ENCODE results near the gene FAXC. TPM values are rescaled to one million over a fixed set of nuclear protein-coding genes. Genes with fewer than 3 reads are reported as not detected.

Gene FAXC
- total RNA-seq, 1 donor from 2014 or later, result 2.2 TPM

DNA sequence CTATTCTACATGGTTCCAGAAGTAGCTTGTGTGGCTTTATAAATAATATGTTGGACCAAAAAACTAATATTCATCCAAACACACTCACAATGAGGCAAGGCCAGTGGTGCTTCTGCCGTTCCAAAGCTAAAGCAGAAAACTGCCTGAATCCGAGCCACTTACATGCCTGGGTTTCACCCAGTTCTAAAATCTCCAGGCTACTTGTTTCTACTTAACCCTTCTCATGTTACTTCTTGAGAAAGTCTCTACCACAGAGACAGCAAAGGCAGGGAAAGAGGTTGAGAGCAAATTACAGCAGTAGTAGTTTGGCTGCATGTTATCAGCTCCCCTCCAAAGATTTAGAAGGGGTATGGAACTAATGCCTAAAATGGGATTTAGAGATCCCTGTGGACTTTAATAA is 62.0 kb downstream of the FAXC start:
- no peak overlapping the region for H3K4me3 Mint-ChIP-seq (ENCODE audit: unreplicated experiment)
- H3K9me3 Mint-ChIP-seq (ENCODE audit: unreplicated experiment), result no peaks in the 10 kb centered on the region
- no peaks in the 10 kb centered on the region for H3K36me3 Mint-ChIP-seq (ENCODE audit: low read depth, unreplicated experiment)
- no peaks in the 10 kb centered on the region for H3K27me3 Mint-ChIP-seq (ENCODE audit: unreplicated experiment)
- DNase-seq (ENCODE audit: low spot score), result no peak
- TF ChIP-seq, protein P1, sequence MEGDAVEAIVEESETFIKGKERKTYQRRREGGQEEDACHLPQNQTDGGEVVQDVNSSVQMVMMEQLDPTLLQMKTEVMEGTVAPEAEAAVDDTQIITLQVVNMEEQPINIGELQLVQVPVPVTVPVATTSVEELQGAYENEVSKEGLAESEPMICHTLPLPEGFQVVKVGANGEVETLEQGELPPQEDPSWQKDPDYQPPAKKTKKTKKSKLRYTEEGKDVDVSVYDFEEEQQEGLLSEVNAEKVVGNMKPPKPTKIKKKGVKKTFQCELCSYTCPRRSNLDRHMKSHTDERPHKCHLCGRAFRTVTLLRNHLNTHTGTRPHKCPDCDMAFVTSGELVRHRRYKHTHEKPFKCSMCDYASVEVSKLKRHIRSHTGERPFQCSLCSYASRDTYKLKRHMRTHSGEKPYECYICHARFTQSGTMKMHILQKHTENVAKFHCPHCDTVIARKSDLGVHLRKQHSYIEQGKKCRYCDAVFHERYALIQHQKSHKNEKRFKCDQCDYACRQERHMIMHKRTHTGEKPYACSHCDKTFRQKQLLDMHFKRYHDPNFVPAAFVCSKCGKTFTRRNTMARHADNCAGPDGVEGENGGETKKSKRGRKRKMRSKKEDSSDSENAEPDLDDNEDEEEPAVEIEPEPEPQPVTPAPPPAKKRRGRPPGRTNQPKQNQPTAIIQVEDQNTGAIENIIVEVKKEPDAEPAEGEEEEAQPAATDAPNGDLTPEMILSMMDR (IDR thresholded peaks at IDR 0.05; ENCODE audit: unreplicated experiment), result no peak
- no peak overlapping the region for H3K27ac Mint-ChIP-seq (ENCODE audit: unreplicated experiment)
- peaks cover 4% of the 10 kb centered on the region for H3K4me1 Mint-ChIP-seq (ENCODE audit: unreplicated experiment)

DNA sequence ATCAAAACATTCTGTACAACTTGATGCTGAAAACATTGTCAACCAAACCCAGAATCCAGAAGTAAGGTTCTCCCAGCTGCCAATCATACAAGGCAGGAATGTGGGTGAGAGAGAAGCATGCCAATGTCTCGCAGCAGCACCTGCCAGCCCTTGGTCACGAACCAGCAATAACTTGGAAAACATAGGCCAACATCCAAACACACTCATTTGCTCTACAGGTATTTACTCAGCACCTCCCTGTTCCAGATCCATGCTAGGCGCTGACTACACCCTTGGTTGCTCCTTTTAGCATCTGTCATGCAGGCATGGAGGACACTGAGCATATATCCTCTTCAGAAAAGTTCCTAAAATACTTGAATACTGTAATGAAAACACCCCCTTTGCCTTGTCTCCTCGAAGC is 63.6 kb downstream of the FAXC start:
- H3K4me1 Mint-ChIP-seq (ENCODE audit: unreplicated experiment), result peaks cover 12% of the 10 kb centered on the region
- H3K9me3 Mint-ChIP-seq (ENCODE audit: unreplicated experiment), result no peaks in the 10 kb centered on the region
- H3K36me3 Mint-ChIP-seq (ENCODE audit: low read depth, unreplicated experiment), result no peaks in the 10 kb centered on the region
- H3K27me3 Mint-ChIP-seq (ENCODE audit: unreplicated experiment), result no peaks in the 10 kb centered on the region
- no peak for DNase-seq (ENCODE audit: low spot score)
- H3K4me3 Mint-ChIP-seq (ENCODE audit: unreplicated experiment), result no peak overlapping the region
- TF ChIP-seq, protein P1 (IDR thresholded peaks at IDR 0.05; ENCODE audit: unreplicated experiment), result no peak
- H3K27ac Mint-ChIP-seq (ENCODE audit: unreplicated experiment), result no peak overlapping the region

DNA sequence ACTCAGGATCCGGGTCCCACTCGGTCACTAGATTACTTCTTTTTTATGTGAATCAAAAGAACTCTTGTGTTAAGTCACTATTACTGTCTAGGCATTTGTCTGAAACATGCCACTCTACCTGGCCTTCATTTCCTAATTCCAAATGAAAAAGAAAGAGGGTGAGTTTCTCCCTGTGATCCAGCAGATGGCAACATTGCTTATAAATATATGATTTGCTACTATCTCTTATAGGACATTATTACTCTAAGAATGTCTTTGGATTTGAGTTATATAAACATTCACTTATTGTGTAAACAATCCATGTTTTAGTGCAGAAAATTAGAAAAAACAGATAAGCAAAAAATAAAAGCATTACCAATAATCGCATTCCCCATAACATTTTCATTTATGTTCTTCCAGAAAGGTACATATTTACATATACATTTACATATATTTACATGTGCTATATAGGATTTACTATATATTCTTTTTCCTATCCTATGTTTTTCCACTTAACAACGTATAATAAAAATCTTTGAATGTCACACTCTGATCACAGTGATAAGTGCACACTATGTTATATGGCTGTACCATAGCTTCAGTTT is 66.9 kb downstream of the FAXC start:
- Mint-ChIP-seq H3K27me3 (ENCODE audit: unreplicated experiment) (no peaks in the 10 kb centered on the region), H3K36me3 (ENCODE audit: low read depth, unreplicated experiment) (no peaks in the 10 kb centered on the region)

DNA sequence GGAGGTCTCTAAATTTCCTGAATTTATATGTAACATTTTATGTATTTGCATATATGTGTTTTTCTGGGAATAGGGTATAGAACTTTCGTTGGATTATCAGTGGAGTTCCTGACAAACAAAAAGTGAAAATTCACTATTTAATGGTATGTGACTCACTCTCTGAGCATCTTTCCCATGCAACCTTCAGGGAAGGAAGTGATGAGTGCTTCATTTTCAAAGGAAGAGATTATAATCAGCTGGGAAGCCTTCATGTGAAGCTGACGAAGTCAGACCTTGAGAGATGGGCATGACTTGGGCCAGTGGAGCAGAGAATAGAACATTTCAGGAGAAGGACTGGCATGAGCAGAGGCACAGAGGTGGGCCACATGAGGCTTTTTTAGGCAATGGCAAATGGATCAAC is 72.7 kb downstream of the FAXC start:
- H3K9me3 Mint-ChIP-seq (ENCODE audit: unreplicated experiment), result no peaks in the 10 kb centered on the region
- TF ChIP-seq, protein P1 (IDR thresholded peaks at IDR 0.05; ENCODE audit: unreplicated experiment), result no peak
- peaks cover 9% of the 10 kb centered on the region for H3K4me1 Mint-ChIP-seq (ENCODE audit: unreplicated experiment)
- no peaks in the 10 kb centered on the region for H3K27me3 Mint-ChIP-seq (ENCODE audit: unreplicated experiment)
- H3K4me3 Mint-ChIP-seq (ENCODE audit: unreplicated experiment), result no peak overlapping the region
- DNase-seq (ENCODE audit: low spot score), result no peak
- H3K27ac Mint-ChIP-seq (ENCODE audit: unreplicated experiment), result no peak overlapping the region
- H3K36me3 Mint-ChIP-seq (ENCODE audit: low read depth, unreplicated experiment), result no peaks in the 10 kb centered on the region

More for the DNA sequence above, 66.9 kb downstream of the FAXC start:
- TF ChIP-seq, protein P1 (IDR thresholded peaks at IDR 0.05; ENCODE audit: unreplicated experiment), result peak; percentile 65
- no peak overlapping the region for H3K4me3 Mint-ChIP-seq (ENCODE audit: unreplicated experiment)
- H3K27ac Mint-ChIP-seq (ENCODE audit: unreplicated experiment), result no peak overlapping the region
- no peak for DNase-seq (ENCODE audit: low spot score)
- no peaks in the 10 kb centered on the region for H3K9me3 Mint-ChIP-seq (ENCODE audit: unreplicated experiment)
- H3K4me1 Mint-ChIP-seq (ENCODE audit: unreplicated experiment), result peaks cover 12% of the 10 kb centered on the region

DNA sequence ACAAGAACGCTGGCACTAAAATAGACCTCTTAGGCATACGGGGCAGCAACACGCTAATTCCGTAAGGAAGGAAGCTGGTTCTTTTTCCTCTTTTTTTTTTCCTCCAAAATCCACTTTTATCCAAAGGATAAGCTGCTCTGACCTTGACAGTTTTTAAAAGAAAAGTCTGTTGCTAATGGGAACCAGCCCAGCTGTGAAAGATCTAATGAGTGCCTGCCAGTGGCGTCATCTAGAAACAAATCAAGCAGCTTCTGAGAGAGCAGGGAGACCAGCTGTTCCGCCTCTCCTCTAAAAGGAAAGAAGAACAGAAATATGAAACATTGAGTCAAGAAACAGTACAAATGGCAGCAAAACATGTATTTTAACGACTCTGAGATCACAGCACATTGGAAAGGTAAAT is 78.6 kb downstream of the FAXC start:
- Mint-ChIP-seq H3K27ac (ENCODE audit: unreplicated experiment) (peak overlapping the region; percentile 73), H3K36me3 (ENCODE audit: low read depth, unreplicated experiment) (no peaks in the 10 kb centered on the region), H3K27me3 (ENCODE audit: unreplicated experiment) (peaks cover 12% of the 10 kb centered on the region), H3K9me3 (ENCODE audit: unreplicated experiment) (peaks cover 6% of the 10 kb centered on the region), H3K4me3 (ENCODE audit: unreplicated experiment) (no peak overlapping the region), H3K4me1 (ENCODE audit: unreplicated experiment) (peaks cover 19% of the 10 kb centered on the region)
- DNase-seq (ENCODE audit: low spot score), result no peak
- TF ChIP-seq, protein P1 (IDR thresholded peaks at IDR 0.05; ENCODE audit: unreplicated experiment), result no peak
